Endothelial cell of umbilical vein (primary cell): ENCODE data around the gene DOCK8.

Experiments used
- CTCF ChIP-seq, 2 donors: IDR thresholded peaks; 1 replicate in 1 of 2; 2 replicates in 1 of 2; pipeline ENCODE4 v1.5.1; 2011; ENCODE audit warnings: low read length in 2 of 2, mild to moderate bottlenecking in 2 of 2, moderate library complexity in 2 of 2, control low read depth in 1 of 2, inconsistent platforms in 1 of 2, low read depth in 1 of 2; ENCODE audit not compliant: insufficient read depth in 1 of 2; ENCODE audit errors: extremely low read depth in 1 of 2
- EZH2 ChIP-seq: IDR thresholded peaks from 2 replicates; pipeline ENCODE4 v1.6.1; 2012; ENCODE audit warnings: borderline replicate concordance, low read depth, mild to moderate bottlenecking, moderate library complexity, low read length, inconsistent platforms; ENCODE audit not compliant: severe bottlenecking
- MYC ChIP-seq: IDR thresholded peaks from one replicate; pipeline ENCODE4 v1.6.1; 2011; ENCODE audit warnings: mild to moderate bottlenecking, low read depth, low read length
- POLR2AphosphoS5 ChIP-seq: IDR thresholded peaks from 2 replicates; pipeline ENCODE4 v1.6.1; 2012; ENCODE audit warnings: low read depth, mild to moderate bottlenecking, control low read depth, low read length, moderate library complexity; ENCODE audit not compliant: insufficient read depth
- TF ChIP-seq, protein P1 (sequence below): IDR thresholded peaks from 2 replicates; pipeline ENCODE4 v1.6.1; 2011; ENCODE audit not compliant: insufficient read depth, insufficient read length

DNA sequence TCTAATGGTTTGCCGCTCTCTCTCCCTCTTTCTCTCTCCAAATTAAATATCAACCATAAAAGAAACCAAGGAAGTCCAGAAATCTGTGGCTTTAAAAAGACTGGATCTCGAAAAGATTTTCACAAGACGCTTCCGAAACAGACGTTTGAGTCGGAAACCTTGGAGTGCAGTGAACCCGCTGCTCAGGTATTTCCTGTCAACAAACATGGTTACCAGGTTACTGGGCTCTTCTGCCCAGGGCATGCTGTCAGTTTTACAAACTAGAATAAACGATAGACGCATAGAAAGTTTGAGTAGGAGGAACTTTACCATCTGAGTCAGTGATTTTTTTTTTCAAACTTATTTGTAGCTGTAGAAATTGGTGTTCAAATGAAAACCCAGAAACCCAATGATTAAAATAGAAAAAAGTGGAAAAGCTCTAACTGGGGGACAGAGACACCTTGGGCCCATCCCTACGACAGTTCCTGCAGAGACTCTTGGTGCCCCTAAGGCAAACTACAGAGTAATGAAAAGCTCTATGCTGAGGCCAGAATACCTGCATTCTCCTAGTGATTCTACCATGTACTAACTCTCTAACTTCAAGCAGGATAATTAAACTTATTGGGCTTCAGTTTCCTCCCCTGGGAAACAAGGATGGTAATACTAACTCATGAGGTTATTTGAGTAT lies 90.0 kb downstream of the DOCK8 start:
- TF ChIP-seq, protein P1, sequence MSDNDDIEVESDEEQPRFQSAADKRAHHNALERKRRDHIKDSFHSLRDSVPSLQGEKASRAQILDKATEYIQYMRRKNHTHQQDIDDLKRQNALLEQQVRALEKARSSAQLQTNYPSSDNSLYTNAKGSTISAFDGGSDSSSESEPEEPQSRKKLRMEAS: no peak
- no peak for TF ChIP-seq CTCF (IDR thresholded peaks at IDR 0.05; ENCODE audit: extremely low read depth in 1 of 2, insufficient read depth in 1 of 2, low read depth in 1 of 2, low read length in 2 of 2)
- TF ChIP-seq POLR2AphosphoS5: no peak
- no peak for TF ChIP-seq EZH2
- TF ChIP-seq MYC: no peak
